NK-92 (cell line): ENCODE measurements around the gene CPM.
"Not testable (repeated sequence)": the region's sequence is repeated elsewhere in the genome, so short reads cannot be mapped to it uniquely, and the experiment has no call there.

Source experiments
- DNase-seq: peaks from one replicate; lab custom pipeline; 2025; ENCODE audit not compliant: unreplicated experiment; lab: John Stamatoyannopoulos, UW

Gene CPM

DNA sequence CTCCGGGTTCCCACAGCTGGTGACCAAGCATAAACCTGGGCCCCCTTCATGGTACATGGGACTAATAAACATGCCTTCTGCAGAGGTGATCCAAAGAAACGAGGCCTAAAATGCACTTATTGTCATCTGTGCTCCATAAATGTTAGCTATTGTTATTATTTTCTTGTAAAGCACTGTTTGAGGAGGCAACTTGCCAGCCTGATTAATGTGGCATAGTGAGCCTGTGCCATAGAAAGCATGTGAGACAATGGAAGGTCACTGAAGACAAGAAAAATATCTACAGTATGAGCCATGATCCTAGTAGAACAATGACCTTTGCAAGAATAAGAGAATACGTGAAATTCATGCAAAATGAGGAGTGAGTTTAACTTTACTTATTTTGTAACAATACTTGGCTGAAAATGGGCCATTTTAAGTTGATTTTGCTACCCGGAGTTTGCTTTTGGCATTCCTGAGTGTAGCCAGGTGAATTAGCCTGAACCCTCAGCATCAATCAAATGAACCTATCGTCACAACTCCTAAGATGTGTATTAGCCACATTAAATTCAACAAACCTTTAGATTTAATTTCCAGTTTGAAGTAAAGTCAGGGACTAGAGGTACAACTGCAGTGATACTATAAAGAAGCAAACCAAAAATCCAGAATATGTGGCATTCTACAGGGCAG, 52.2 kb downstream of the CPM start:
- DNase-seq: no peak

DNA sequence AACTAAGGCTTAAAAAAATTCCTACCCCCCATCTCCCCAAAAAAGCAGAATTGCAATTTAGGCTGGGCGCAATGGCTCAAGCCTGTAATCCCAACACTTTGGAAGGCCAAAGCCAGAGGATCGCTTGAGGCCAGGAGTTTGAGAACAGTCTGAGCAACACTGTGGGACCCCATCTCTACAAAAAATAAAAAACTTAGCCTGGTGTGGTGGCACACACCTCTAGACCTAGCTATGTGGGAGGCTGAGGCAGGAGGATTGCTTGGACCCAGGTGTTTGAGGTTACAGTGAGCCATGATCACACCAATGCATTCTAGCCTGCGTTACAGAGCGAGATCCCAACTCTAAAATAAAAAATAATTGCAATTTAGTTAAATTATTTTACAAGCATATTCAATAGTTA, 54.1 kb downstream of the CPM start:
- DNase-seq: no peak

DNA sequence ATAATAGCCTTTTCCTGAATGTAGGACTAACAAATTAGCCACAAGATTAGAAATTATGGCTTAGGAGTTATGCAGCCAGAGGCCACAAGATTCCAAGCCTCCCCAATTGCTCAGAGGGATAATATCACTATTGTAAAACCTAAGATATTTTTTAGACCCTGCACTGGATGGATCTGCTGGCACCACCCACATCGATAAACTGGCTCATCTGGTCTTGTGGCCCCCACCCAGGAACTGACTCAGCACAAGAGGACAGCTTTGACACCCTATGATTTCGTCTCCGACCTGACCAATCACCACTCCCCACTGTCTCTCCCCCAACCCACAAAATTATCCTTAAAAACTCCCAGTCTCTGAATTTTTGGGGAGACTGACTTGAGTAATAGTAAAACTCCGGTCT, 54.7 kb downstream of the CPM start:
- no peak for DNase-seq

DNA sequence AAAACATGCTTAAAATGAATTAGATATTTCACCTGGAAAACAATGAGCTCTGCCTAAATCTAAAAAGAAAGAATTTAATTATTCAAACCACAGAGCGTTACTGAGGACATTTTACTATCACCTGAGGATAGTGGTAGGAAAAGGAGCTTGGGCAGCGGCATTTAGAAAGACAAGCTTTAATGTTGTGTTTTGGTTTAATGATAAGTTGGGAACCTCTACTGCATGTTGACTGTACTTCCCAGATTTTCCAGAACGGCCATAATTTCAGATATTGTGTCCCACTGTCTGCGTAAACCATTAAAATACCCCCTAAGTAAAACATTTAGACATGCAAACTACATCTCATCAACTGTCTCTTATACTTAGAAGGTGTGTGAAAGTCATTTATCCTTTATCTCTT, 55.4 kb downstream of the CPM start:
- DNase-seq: no peak

DNA sequence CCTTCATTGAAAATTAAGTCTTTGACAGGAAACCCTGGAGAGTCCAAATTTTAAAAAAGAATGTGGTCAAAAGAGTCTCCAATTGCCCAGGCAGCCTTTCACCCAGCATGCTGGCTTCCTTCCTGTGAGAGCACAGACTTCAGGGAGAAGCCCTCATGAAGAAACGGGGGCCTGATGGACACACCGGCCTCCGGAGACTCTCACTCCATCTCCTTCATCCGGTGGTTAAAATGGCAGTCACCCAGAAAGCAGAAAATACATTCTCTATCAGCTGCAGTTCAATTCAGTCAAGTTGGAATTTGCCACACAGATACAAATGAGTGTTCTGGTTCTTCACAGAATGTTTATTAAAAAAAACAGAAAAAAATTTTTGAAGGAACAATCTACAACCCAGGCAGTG, 56.5 kb downstream of the CPM start:
- no peak for DNase-seq

DNA sequence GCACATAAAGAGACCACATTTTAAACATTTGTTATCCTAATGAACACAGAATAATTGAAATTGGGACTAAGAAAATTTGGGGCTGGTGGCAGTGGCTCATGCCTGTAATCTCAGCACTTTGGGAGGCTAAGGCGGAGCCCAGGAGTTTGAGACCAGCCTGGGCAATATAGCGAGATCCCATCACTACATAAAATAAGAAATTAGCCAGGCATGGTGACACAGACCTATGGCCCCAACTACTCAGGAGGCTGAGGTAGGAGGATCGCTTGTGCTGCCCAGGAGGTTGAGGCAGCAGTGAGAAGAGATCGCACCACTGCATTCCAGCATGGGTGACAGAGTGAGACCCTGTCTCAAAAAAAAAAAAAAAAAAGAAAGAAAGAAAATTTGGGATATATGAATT, 59.7 kb downstream of the CPM start:
- no peak for DNase-seq

DNA sequence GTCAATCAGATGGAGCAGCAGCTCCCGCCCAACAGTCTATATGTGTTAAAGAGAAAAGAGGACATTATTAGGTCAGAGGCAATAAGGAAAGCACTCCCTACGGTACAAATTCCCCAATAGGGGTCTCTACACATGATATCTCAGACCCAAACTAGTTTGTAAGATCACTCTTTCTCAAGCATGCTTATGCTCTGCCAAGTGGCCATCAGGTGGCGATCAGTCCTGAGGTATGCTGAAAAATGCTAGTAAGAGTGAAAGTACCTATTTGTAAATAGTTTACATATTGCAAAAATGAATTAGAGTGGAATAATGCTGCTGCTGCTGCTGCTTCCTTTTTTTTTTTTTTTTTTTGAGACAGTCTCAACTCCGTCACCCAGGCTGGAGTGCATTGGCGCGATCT, 61.0 kb downstream of the CPM start:
- DNase-seq: no peak

DNA sequence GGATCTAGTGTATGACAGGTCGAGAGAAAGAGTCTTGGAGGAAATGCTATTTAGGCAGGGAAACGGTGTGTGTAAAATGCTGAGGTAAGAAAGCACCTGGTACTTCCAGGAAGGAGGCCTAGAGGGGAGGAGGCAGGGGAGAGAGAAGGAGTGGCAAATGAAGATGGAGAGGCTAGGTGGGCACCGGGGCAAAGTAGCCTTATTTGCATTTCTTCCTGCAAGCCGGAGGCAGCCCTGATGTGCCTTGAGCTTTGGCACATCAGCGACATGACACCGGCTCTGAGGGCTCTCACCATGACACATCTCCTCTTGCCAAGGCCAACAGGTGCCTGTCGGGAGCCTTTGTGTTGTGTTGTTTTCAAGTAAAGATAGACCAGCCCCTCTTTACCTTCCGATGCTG, 61.6 kb downstream of the CPM start:
- no peak for DNase-seq

DNA sequence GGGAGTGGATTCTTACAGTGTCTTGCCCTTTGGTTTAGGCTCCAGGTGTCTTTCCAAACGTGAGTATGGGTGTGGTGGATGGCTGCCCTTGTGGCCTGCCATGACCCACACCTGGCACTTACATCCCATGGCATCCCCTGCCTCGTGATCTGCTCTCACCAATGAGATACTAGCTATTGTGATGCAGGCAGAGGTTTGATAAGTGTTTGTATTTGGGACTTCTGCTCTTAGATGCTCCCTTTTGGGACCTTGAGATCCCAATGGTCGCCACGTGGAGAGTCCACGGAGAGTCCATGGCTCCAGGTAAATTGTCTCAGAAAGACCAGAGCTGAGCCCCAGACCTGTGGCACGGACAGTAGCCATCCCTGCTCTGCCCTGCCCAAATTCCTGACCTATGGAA, 62.5 kb downstream of the CPM start:
- DNase-seq: no peak

DNA sequence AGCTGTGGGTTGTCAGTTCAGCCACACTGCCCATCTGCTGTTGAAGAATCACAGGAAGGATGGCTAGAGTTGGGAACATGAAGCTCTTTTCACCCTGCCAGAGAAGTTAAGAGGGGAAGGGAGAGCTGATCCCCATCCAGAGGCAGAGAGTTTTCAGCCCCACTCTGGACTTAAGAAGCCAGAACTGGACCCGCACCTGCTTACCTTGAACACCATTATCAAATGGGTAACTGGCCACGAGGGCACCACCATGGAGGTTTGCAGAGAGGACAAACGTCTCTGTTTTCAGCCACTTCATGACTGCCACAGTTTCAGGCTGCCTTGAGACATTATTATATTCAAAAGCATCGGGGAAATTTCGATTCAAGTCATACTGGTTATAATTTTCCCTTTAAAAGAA, 63.0 kb downstream of the CPM start:
- DNase-seq: no peak

DNA sequence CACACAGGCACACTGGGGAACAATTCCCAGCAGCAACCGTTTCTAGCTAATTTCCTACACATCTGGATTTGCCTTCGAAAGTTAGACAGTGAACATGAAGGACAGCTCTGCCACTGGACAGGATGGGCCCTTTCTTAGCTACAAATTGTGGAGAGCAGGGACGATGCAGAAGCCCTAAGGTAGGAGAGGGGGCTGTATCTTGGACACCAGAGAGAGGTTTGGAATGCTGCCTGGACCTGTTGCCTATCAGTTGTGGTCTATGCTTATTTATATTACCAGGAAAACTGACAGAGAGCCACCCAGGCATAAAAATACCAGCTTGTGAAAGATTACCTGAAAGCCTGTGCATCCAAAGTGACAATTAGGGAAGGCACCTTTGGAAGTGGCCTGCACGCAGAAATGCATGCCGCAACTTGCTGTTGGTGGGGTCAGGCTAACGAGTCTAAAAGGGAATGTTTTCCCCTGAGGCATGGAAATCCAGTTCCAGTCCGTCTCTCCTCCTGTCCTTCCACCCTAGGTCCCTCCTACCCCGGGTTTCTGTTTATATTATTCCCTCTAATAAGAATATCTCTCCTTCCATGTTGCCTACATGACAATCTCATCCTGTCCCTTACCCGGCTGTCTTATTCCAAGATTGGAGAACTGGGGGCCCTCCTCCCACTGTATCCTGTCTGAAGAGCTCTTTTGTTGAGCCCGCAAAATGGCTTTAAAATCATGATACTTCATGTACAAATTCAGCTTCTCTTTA, 64.8 kb downstream of the CPM start:
- no peak for DNase-seq

DNA sequence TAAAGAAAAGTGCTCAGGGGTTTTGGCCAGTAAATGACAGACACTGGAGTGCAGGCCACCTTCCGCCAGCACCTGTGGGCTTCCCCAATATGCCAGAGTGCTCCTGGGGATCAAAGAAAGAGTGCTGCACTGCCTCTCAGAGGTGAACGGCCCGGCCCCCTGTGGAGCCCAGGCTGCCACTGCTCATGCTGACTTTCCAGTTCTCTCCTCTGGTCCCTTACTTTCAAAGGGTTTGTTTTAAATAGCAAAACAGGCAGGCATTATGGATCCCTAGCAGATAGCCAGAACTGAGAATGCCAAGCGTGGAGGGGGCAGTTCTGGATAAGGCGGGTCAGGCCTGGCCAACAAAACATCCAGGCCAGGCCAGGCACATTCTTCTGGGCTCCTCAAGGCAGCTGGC, 65.4 kb downstream of the CPM start:
- no peak for DNase-seq

DNA sequence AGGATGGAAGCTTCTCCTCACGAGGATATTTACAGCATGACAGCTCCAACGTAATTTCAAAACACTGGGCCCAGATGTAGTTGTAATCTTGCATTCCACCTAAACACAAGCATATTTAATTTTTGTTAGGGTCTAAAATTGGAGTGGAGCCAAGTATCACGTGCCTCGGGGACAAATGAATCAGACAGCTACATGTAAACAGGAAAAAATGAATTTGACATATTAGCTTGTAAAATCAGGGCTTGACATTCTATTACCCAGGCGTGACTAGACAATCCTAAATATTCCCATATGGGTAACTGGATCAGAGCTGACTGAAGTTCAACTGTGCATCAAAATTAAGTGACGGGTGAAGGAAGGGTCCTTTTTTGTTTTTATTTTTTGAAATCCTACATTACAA, 66.0 kb downstream of the CPM start:
- DNase-seq: no peak

DNA sequence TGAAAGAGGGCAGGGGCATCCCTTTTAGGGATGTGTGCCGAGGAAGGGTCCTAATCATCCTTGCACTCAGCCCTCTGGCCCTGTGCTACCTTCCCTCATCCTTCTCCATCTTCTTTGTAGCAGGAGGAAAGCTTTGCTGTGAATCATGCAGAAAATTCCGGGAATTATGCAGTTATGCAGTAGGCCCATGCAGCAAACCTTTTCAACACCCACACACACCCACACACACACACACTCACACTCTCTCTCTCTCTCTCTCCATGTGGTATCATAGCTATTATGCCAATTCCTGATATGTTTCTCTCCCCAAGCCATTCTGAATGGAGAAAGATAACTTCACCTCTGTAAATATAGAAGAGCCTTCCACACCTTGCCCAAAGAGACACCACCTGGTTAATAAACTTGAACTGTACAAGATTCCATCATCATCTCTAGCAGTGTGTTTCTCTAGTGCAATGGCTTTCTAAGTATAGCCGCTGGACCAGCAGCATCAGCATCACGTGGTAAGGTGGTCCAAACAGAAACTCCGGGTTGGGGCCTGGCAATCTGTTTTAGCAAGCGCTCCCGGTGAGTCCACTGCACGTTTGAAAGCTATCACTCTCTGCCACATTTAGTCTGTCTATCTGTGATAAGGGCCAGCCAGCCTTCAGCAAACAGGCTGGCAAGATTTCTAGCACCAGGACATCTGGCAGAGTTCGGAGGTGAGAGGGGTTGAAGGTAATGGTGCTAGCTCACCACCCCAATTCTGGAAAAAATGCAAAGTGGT, 67.4 kb downstream of the CPM start:
- no peak for DNase-seq

DNA sequence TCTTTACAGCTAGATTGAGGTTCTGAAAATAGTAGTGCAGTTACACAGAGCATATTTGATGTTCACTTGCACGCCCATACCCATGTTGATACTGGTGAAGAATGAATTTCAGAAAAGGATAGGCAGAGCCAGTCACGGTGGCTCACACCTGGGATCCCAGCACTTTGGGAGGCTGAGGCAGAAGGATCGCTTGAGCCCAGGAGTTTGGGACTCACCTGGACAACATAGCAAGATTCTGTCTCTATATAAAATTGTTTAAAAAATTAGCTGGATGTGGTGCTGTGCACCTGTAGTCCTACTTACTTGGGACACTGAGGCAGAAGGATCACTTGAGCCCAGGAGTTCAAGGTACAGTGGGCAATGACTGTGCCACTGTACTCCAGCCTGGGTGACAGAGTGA, 68.4 kb downstream of the CPM start:
- no peak for DNase-seq

DNA sequence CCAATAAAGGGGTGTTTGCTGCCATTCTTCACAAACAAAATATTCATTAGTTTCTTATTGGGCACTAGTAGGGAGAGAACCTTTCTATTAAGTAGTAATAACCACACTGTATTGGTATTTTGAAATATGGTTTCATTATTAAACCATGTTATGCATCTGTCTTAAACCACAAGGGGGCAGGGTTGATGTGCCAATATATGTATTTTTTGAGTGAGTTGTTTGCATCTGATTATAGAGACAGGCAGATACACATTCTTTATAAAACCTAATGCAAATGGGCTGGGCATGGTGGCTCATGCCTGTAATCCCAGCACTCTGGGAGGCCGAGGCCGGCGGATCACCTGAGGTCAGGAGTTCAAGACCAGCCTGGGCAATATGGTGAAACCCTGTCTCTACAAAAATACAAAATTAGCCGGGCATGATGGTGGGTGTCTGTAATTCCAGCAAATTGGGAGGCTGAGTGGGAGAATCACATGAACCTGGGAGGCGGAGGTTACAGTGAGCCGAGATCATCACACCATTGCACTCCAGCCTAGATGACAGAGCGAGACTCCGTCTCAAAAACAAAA, 69.0 kb downstream of the CPM start:
- not testable (repeated sequence) for DNase-seq

DNA sequence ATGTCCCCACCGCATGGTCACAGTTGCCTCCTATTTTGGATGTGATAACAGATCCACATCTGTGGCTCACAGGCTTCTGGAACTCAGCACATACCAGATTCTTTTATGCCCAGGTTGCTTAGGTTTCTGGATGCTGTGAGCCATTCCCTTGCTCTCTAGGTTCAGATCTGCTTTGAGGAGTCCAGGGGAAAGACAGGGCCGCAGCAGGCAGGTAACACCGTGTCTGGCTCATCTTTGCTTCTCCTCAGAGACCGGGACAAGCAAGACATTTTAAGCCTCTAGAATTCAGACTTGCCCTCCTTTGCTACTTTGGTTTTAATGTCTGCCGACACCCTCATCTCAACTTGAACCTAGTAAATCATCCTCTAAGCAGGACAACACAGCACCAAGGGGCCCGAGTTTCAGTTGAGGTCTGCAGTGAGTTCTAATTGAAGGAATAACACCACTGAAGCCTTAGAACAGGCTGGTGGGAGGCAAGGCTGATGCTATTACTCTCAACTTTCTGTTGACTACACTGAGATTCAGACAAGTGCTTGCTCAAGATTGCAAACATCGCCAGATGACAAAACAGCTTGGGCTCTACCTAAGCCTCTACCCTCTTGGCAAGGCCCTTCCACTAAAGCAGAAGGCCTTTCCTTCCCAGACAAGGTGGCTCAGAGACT, 69.7 kb downstream of the CPM start:
- DNase-seq: no peak

DNA sequence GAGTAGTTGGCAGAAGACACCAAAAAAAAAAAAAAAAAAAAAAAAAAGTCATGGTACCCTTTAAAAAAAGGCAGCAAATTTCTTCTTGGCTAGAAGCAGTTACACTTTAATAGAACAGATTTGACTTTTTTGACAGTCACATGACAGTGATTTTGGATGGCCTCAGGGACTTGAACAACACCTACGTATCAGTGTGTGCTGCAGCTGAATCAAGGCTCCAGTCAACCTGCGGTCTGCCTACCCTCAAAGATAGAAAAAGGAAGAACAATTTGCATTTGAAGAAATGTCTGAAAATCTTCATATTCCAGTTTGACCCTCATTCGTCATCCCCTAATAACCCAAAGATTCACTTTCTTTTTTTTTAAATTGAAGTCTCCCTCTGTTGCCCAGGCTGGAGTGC, 71.1 kb downstream of the CPM start:
- DNase-seq: no peak

DNA sequence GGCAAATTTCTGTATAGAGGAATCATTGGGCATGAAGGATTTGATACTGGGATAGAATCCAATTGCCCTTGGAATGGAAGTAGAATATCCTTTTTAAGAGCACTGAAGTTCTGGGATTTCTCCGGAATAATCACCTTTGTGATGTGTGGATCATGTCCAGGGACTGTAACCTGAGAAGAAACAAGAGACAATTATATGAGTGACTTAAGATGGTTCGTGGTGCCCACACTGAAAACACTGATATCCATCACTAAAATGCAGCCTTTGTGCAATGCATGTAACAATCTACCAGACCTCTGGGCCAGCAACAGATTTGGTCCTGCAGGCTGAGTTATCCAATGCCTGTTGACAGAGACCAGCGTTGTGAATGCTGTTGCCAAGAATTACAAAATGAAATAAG, 76.5 kb downstream of the CPM start:
- no peak for DNase-seq

DNA sequence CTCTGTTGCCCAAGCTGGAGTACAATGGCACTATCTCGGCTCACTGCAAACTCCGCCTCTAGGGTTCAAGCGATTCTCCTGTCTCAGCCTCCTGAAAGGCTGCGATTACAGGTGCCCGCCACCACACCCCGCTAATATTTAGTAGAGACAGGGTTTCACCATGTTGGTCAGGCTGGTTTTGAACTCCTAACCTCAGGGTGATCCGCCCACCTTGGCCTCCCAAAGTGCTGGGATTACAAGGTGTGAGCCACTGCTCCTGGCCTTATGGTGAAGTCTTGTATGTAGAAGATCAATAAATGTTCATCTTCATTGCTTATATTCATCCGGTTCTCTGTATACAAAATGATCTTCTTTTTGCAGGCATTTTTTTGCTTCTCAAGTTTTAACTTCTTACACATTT, 77.2 kb downstream of the CPM start:
- DNase-seq: no peak

DNA sequence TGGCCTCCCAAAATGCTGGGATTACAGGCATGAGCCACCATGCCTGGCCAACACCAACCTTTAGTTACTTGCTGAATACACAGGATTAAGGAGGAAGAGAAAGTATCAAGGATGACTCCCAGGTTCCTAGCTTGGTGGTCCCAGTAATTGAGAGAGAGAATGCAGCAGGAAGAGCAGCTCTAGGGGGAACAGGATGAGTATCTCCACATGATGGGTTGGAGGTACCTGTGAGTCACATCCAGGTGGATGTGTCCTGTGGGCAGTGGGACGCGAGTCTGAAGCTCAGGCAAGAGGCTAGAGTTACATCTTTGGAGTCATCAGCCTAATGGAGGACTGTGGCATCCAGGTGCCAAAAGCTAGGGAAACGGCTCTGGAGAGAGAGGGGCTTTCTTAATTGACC, 77.9 kb downstream of the CPM start:
- DNase-seq: no peak
